ENCODE data around the gene IQCN.

Gene IQCN

GRCh38 chr19:18310966-18311365 is 36.7 kb upstream of the IQCN start:
- DNase-seq: no peak
- no peak overlapping the region for H3K4me3 ChIP-seq (ENCODE audit: low read depth, low read length)
- H3K9me3 ChIP-seq (ENCODE audit: severe bottlenecking): no peaks in the 10 kb centered on the region
- peaks cover 89% of the 10 kb centered on the region for H3K36me3 ChIP-seq
- no peaks in the 10 kb centered on the region for H3K27me3 ChIP-seq (ENCODE audit: insufficient read depth, low read depth, severe bottlenecking)
- no peak overlapping the region for H3K27ac ChIP-seq
- TF ChIP-seq CTCF (IDR thresholded peaks at IDR 0.05; ENCODE audit: low read depth, low read length): no peak

GRCh38 chr19:18310118-18310909 is 36.1 kb upstream of the IQCN start:
- peaks cover 88% of the 10 kb centered on the region for H3K36me3 ChIP-seq
- no peak overlapping the region for H3K4me3 ChIP-seq (ENCODE audit: low read depth, low read length)
- DNase-seq: no peak
- no peak overlapping the region for H3K27ac ChIP-seq
- no peak for TF ChIP-seq CTCF (IDR thresholded peaks at IDR 0.05; ENCODE audit: low read depth, low read length)
- no peaks in the 10 kb centered on the region for H3K9me3 ChIP-seq (ENCODE audit: severe bottlenecking)
- H3K27me3 ChIP-seq (ENCODE audit: insufficient read depth, low read depth, severe bottlenecking): no peaks in the 10 kb centered on the region

GRCh38 chr19:18309525-18310064 is 35.3 kb upstream of the IQCN start:
- no peak for DNase-seq
- Histone ChIP-seq H3K27me3 (ENCODE audit: insufficient read depth, low read depth, severe bottlenecking) (no peaks in the 10 kb centered on the region), H3K9me3 (ENCODE audit: severe bottlenecking) (no peaks in the 10 kb centered on the region), H3K4me3 (ENCODE audit: low read depth, low read length) (no peak overlapping the region), H3K27ac (no peak overlapping the region), H3K36me3 (peaks cover 85% of the 10 kb centered on the region)
- TF ChIP-seq CTCF (IDR thresholded peaks at IDR 0.05; ENCODE audit: low read depth, low read length): no peak

GRCh38 chr19:18308948-18309325 is 34.7 kb upstream of the IQCN start:
- H3K9me3 ChIP-seq (ENCODE audit: severe bottlenecking): no peaks in the 10 kb centered on the region
- no peak for DNase-seq
- no peaks in the 10 kb centered on the region for H3K27me3 ChIP-seq (ENCODE audit: insufficient read depth, low read depth, severe bottlenecking)
- H3K27ac ChIP-seq: no peak overlapping the region
- TF ChIP-seq CTCF (IDR thresholded peaks at IDR 0.05; ENCODE audit: low read depth, low read length): no peak
- no peak overlapping the region for H3K4me3 ChIP-seq (ENCODE audit: low read depth, low read length)
- peaks cover 81% of the 10 kb centered on the region for H3K36me3 ChIP-seq

GRCh38 chr19:18308051-18308947 is 34.0 kb upstream of the IQCN start:
- no peak for DNase-seq
- Histone ChIP-seq H3K9me3 (ENCODE audit: severe bottlenecking) (no peaks in the 10 kb centered on the region), H3K27me3 (ENCODE audit: insufficient read depth, low read depth, severe bottlenecking) (no peaks in the 10 kb centered on the region), H3K36me3 (peaks cover 74% of the 10 kb centered on the region), H3K4me3 (ENCODE audit: low read depth, low read length) (no peak overlapping the region), H3K27ac (no peak overlapping the region)
- TF ChIP-seq CTCF (IDR thresholded peaks at IDR 0.05; ENCODE audit: low read depth, low read length): no peak

All from WERI-Rb-1 (cell line).